Fibroblast of villous mesenchyme (primary cell): ENCODE measurements around the gene DVL3. TPM values are rescaled to one million over a fixed set of nuclear protein-coding genes. Genes with fewer than 3 reads are reported as not detected.
"Not testable (repeated sequence)": the region's sequence is repeated elsewhere in the genome, so short reads cannot be mapped to it uniquely, and the experiment has no call there.

ENCODE experiments used
- DNase-seq: peaks from one replicate; pipeline ENCODE4 v3.0.0-alpha.2; 2010; ENCODE audit warnings: low read depth
- H3K4me3 ChIP-seq: 2 replicates; pipeline ENCODE4 v1.5.1; 2011; ENCODE audit warnings: low read depth, mild to moderate bottlenecking, low read length
- CTCF ChIP-seq: IDR thresholded peaks from 2 replicates; pipeline ENCODE4 v1.5.1; 2012; ENCODE audit warnings: low read depth, mild to moderate bottlenecking, low read length; ENCODE audit not compliant: insufficient read depth
- total RNA-seq: library from RNA; depleted of rRNA; stranded (reverse); fragments of >200 nt; gene quantifications from 2 replicates; pipeline ENCODE4 v1.2.3, GENCODE V29; 2012

Gene DVL3
- total RNA-seq, 1 donor, result 39.3 TPM

GRCh38 chr3:184149770-184150169, 5.4 kb upstream of the DVL3 start:
- DNase-seq, H3K4me3 ChIP-seq: not testable (repeated sequence)
- peak; percentile 25 for TF ChIP-seq CTCF

GRCh38 chr3:184155644-184156521, 706 bp downstream of the DVL3 start:
- no peak for TF ChIP-seq CTCF
- peak; percentile 37 for DNase-seq
- H3K4me3 ChIP-seq, result peak overlapping the region; percentile 92

- peak; percentile 77 for DNase-seq
- H3K4me3 ChIP-seq, result peak overlapping the region; percentile 92
- TF ChIP-seq CTCF, result no peak
Measured at GRCh38 chr3:184156522-184156955, 1.4 kb downstream of the DVL3 start.

- peak overlapping the region; percentile 92 for H3K4me3 ChIP-seq
- DNase-seq, result no peak
- TF ChIP-seq CTCF, result no peak
Measured at GRCh38 chr3:184157206-184157605, 2.0 kb downstream of the DVL3 start.

- no peak overlapping the region for H3K4me3 ChIP-seq
- TF ChIP-seq CTCF, result no peak
- DNase-seq, result no peak
Measured at GRCh38 chr3:184158404-184158803, 3.2 kb downstream of the DVL3 start.

GRCh38 chr3:184160456-184160855, 5.3 kb downstream of the DVL3 start:
- peak; percentile 62 for DNase-seq
- TF ChIP-seq CTCF, result no peak
- no peak overlapping the region for H3K4me3 ChIP-seq

GRCh38 chr3:184162571-184163070, 7.4 kb downstream of the DVL3 start:
- not testable (repeated sequence) for DNase-seq, H3K4me3 ChIP-seq
